ENCODE measurements around the gene ISM1.

Gene ISM1

GRCh38 chr20:13290724-13291123 lies 69.7 kb downstream of the ISM1 start:
- Mint-ChIP-seq H3K27ac (no peak overlapping the region), H3K27me3 (no peaks in the 10 kb centered on the region), H3K36me3 (no peaks in the 10 kb centered on the region), H3K4me3 (no peak overlapping the region), H3K4me1 (no peaks in the 10 kb centered on the region), H3K9me3 (no peaks in the 10 kb centered on the region)
- DNase-seq = no peak
- no peak for ATAC-seq (replicated peaks)

GRCh38 chr20:13291157-13291556 lies 70.1 kb downstream of the ISM1 start:
- H3K4me3 Mint-ChIP-seq = no peak overlapping the region

DNA sequence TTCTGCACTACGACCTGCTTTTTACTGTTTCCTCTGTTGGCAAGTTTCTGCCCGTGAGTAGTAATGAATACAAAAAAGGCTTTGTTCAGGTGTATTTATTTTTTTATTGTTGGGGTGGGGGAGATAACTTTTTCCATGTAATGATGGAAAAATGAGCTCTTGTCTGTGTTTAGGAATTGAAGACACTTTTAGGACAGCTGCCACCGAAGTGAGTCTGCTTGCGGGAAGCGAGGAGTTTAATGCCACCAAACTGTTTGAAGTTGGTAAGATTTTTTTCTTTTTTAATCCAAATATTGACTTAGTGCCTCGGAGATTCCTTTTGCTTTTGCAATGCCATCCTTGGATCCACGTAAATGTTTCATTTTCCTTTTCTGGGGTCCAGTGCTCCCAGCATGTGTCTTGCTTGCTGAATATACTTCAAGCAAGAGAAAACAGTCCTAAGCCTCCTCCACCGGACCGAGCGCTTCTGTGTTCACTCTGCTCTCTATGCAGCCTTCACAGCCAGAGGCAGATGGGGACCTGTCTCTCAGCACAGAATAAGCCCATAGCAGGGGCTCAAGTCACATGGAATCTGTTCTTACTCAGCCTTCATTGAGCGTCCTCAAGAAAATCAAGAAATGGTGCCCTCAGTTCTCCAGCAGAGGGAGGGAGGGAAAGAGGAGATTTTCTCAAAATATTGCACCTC lies 71.3 kb downstream of the ISM1 start:
- DNase-seq (no peak), ATAC-seq (replicated peaks) (no peak)
- Mint-ChIP-seq H3K4me1 (no peaks in the 10 kb centered on the region), H3K27ac (no peak overlapping the region), H3K36me3 (no peaks in the 10 kb centered on the region), H3K4me3 (no peak overlapping the region), H3K27me3 (no peaks in the 10 kb centered on the region), H3K9me3 (no peaks in the 10 kb centered on the region)

More at GRCh38 chr20:13291157-13291556, 70.1 kb downstream of the ISM1 start:
- no peaks in the 10 kb centered on the region for H3K4me1 Mint-ChIP-seq
- H3K36me3 Mint-ChIP-seq = no peaks in the 10 kb centered on the region
- H3K27me3 Mint-ChIP-seq = no peaks in the 10 kb centered on the region
- no peaks in the 10 kb centered on the region for H3K9me3 Mint-ChIP-seq
- H3K27ac Mint-ChIP-seq = no peak overlapping the region
- DNase-seq = no peak
- ATAC-seq (replicated peaks) = no peak

DNA sequence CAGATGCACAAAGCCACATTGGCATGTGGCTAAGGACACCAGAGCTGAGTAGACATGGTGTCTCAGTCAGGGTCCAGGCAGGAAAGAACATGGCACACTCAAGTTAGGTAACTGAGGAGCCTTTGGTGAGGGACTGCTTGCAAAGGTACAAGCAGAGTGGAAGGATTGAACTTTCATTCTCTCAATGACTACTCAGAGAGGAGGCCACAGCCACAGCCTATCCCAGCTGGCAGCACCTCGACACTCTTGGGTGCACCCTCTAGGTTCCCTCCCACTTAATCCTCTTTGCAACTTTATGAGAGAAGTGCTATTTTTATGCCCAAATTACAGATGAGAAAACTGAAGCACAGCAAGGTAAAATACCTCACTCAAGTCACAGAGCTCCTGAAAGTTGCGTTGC lies 73.4 kb downstream of the ISM1 start:
- H3K36me3 Mint-ChIP-seq = no peaks in the 10 kb centered on the region
- ATAC-seq (replicated peaks) (no peak), DNase-seq (no peak)
- H3K4me3 Mint-ChIP-seq = no peak overlapping the region
- H3K27me3 Mint-ChIP-seq = no peaks in the 10 kb centered on the region
- H3K9me3 Mint-ChIP-seq = no peaks in the 10 kb centered on the region
- no peak overlapping the region for H3K27ac Mint-ChIP-seq
- H3K4me1 Mint-ChIP-seq = no peaks in the 10 kb centered on the region

DNA sequence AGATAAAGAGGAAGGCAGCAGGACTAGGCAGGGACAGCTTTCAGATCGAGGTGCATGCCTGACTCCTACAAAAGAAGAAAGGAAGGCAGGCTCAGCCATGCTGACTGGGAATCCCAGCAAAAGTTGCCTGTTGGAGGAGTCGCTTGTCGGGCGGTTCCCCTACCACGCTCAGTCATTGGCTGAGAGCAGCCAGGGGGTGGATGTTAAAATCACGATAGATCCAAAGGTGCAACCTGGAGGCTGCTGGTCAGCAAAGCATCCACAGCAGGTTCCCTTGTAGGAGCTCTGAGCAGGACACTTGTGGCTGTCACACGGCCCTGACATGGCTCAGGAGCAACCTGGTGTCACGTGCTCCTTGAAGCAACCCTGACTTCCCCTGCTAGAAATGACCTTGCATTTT lies 74.6 kb downstream of the ISM1 start:
- no peak overlapping the region for H3K27ac Mint-ChIP-seq
- H3K4me3 Mint-ChIP-seq = no peak overlapping the region
- no peaks in the 10 kb centered on the region for H3K4me1 Mint-ChIP-seq
- DNase-seq = no peak
- no peaks in the 10 kb centered on the region for H3K9me3 Mint-ChIP-seq
- no peaks in the 10 kb centered on the region for H3K27me3 Mint-ChIP-seq
- no peaks in the 10 kb centered on the region for H3K36me3 Mint-ChIP-seq
- ATAC-seq (replicated peaks) = no peak

GRCh38 chr20:13296070-13296469 lies 75.0 kb downstream of the ISM1 start:
- Mint-ChIP-seq H3K4me1 (no peaks in the 10 kb centered on the region), H3K9me3 (no peaks in the 10 kb centered on the region), H3K4me3 (no peak overlapping the region), H3K36me3 (no peaks in the 10 kb centered on the region), H3K27ac (no peak overlapping the region), H3K27me3 (no peaks in the 10 kb centered on the region)
- ATAC-seq (replicated peaks) = no peak
- no peak for DNase-seq

GRCh38 chr20:13297147-13297899 lies 76.2 kb downstream of the ISM1 start:
- DNase-seq (no peak), ATAC-seq (replicated peaks) (no peak)
- Mint-ChIP-seq H3K4me1 (no peaks in the 10 kb centered on the region), H3K27me3 (no peaks in the 10 kb centered on the region), H3K9me3 (no peaks in the 10 kb centered on the region), H3K27ac (no peak overlapping the region), H3K4me3 (no peak overlapping the region), H3K36me3 (no peaks in the 10 kb centered on the region)

DNA sequence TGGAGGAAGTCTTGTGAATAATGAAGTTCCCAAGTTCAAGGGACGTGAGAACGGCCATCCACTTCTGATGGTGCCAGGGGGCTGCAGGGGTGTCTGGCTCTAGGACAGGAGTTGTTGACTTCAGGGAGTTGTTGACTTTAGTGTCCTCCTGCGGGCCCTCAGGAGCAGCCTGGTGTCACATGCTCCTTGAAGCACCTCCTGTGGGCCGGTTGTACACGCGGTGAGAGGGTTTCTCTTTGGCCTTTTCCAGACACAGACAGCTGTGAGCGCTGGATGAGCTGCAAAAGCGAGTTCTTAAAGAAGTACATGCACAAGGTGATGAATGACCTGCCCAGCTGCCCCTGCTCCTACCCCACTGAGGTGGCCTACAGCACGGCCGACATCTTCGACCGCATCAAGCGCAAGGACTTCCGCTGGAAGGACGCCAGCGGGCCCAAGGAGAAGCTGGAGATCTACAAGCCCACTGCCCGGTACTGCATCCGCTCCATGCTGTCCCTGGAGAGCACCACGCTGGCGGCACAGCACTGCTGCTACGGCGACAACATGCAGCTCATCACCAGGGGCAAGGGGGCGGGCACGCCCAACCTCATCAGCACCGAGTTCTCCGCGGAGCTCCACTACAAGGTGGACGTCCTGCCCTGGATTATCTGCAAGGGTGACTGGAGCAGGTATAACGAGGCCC lies 77.8 kb downstream of the ISM1 start:
- no peaks in the 10 kb centered on the region for H3K27me3 Mint-ChIP-seq
- no peaks in the 10 kb centered on the region for H3K4me1 Mint-ChIP-seq
- no peaks in the 10 kb centered on the region for H3K9me3 Mint-ChIP-seq
- no peaks in the 10 kb centered on the region for H3K36me3 Mint-ChIP-seq
- DNase-seq (no peak), ATAC-seq (replicated peaks) (no peak)
- no peak overlapping the region for H3K27ac Mint-ChIP-seq
- no peak overlapping the region for H3K4me3 Mint-ChIP-seq

DNA sequence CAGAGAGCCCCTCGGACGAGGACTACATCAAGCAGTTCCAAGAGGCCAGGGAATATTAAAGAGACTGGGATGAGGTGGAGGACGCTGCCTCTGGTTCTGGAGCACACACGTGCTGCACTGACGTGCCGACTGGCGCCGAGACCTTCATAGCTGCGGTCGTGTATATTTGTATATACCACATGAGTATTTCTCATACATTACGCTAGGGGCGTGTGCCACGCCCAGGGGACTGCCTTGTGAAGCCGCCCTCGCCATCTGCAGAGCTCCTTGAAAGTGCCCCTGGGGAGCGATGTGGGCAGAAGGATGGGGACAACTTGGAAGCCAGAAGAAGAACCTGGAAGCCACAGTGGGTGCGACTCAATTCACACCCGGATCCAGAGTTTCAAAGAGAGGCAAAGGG lies 78.3 kb downstream of the ISM1 start:
- H3K27me3 Mint-ChIP-seq = peaks cover 0 to 4% of the 10 kb centered on the region in 2 donors
- no peak for DNase-seq
- peaks cover 0 to 1% of the 10 kb centered on the region in 2 donors for H3K9me3 Mint-ChIP-seq
- H3K36me3 Mint-ChIP-seq = no peaks in the 10 kb centered on the region
- H3K4me1 Mint-ChIP-seq = no peaks in the 10 kb centered on the region
- no peak for ATAC-seq (replicated peaks)
- no peak overlapping the region for H3K4me3 Mint-ChIP-seq
- H3K27ac Mint-ChIP-seq = no peak overlapping the region

- H3K36me3 Mint-ChIP-seq = no peaks in the 10 kb centered on the region
- DNase-seq = no peak
- no peak overlapping the region for H3K27ac Mint-ChIP-seq
- no peak for ATAC-seq (replicated peaks)
- H3K4me3 Mint-ChIP-seq = no peak overlapping the region
- H3K27me3 Mint-ChIP-seq = peaks cover 4 to 10% of the 10 kb centered on the region in 2 donors
- H3K4me1 Mint-ChIP-seq = no peaks in the 10 kb centered on the region
- H3K9me3 Mint-ChIP-seq = peaks cover 0 to 2% of the 10 kb centered on the region in 2 donors
Measured at GRCh38 chr20:13301596-13301995, 80.5 kb downstream of the ISM1 start.

DNA sequence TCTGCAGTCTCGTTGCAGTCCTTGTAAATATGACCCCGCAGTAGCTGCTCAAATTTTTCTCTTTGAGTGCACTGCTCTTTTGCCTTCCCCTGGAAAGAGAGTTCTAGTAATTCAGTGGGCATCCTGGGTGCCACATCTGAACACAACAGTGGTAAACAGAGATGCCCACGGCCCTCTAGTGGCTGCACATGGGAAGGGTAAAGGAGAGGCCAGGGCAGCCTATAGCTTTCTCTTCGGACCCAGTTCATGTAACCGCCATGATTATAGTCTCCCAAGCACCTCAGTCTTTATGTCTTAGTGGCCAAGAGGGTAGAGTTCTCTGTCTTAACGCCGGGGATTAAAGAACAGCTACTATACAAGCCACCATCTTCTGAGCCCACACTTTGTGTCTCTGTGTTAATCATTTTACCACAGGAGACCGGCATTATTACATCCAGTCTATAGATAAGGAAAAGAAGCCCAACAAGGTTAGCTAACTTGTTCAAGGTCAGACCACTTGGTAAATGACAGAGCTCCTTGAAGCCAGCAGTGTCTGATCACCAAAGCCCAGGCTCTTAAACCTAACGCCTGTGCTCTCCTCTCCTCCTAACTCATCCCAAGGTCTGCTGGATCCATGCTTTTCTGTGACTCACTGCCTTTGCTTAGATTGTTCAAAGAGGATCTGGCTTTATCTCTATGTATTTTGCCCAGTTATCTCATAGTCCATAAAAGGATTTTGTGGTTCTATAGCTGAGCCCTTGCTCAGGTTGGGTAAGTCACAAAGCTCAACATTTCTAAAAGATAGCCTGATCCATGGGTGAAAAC lies 81.8 kb downstream of the ISM1 start:
- Mint-ChIP-seq H3K4me1 (no peaks in the 10 kb centered on the region), H3K4me3 (no peak overlapping the region), H3K27me3 (peaks cover 4 to 10% of the 10 kb centered on the region in 2 donors), H3K9me3 (peaks cover 0 to 2% of the 10 kb centered on the region in 2 donors), H3K36me3 (no peaks in the 10 kb centered on the region), H3K27ac (no peak overlapping the region)
- DNase-seq (no peak), ATAC-seq (replicated peaks) (peak; percentile 82)

GRCh38 chr20:13305284-13305683 lies 84.2 kb downstream of the ISM1 start:
- H3K4me1 Mint-ChIP-seq = no peaks in the 10 kb centered on the region
- DNase-seq = no peak
- no peaks in the 10 kb centered on the region for H3K36me3 Mint-ChIP-seq
- peaks cover 5 to 10% of the 10 kb centered on the region in 2 donors for H3K27me3 Mint-ChIP-seq
- ATAC-seq (replicated peaks) = no peak
- H3K27ac Mint-ChIP-seq = no peak overlapping the region
- H3K9me3 Mint-ChIP-seq = peaks cover 2 to 5% of the 10 kb centered on the region in 2 donors
- H3K4me3 Mint-ChIP-seq = no peak overlapping the region

DNA sequence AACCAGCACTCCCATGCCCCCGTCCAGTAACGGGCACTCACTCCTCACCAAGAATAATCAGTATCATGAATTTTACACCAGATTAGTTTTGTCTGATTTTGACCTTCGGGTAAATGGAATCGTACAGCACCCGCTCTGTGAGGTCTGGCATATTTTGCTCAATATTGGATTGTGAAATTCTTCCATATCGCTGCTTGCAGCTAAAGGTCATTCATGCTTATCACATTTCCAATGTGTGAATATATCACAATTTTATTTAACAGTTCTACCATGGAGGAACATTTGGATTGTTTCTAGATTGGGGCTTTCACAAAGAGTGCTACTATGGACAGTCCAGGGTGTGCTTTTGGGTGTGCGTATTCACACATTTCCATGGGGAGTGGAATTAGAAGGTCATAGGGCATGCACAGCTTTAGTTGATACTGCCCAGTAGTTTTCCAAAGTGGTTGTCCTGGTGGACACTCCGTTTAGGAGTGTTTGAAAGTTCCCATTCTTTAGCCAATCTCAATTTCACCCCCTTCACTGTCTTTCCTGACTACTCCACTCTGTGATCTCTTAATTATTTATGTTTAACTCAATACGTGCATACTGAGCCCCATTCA lies 86.6 kb downstream of the ISM1 start:
- no peak for ATAC-seq (replicated peaks)
- no peaks in the 10 kb centered on the region for H3K36me3 Mint-ChIP-seq
- H3K27me3 Mint-ChIP-seq = peaks cover 9 to 16% of the 10 kb centered on the region in 2 donors

GRCh38 chr20:13312300-13312699 lies 91.2 kb downstream of the ISM1 start:
- no peak overlapping the region for H3K4me3 Mint-ChIP-seq
- no peak for DNase-seq
- peaks cover 11% of the 10 kb centered on the region in 2 donors for H3K9me3 Mint-ChIP-seq
- ATAC-seq (replicated peaks) = no peak
- H3K4me1 Mint-ChIP-seq = no peaks in the 10 kb centered on the region
- no peak overlapping the region for H3K27ac Mint-ChIP-seq
- H3K36me3 Mint-ChIP-seq = no peaks in the 10 kb centered on the region
- peaks cover 17 to 31% of the 10 kb centered on the region in 2 donors for H3K27me3 Mint-ChIP-seq

More for the DNA sequence above, 86.6 kb downstream of the ISM1 start:
- DNase-seq = no peak
- peaks cover 4 to 8% of the 10 kb centered on the region in 2 donors for H3K9me3 Mint-ChIP-seq
- H3K4me1 Mint-ChIP-seq = no peaks in the 10 kb centered on the region
- no peak overlapping the region for H3K27ac Mint-ChIP-seq
- H3K4me3 Mint-ChIP-seq = no peak overlapping the region

Data from stimulated activated naive B cell treated with anti-CD40 and anti-IgM and Interleukin-4, amounts not matched to agents 10 μg/mL and 1 μg/mL and 100 μg/mL, for 72 hours (primary cell).